ENCODE data around the gene ARHGAP19.

ARHGAP19 gene

GRCh38 chr10:97325754-97326153 lies 33.3 kb upstream of the ARHGAP19 start:
- no peak overlapping the region for H2AFZ ChIP-seq (ENCODE audit: low read depth, low read length)
- H3K79me2 ChIP-seq (ENCODE audit: insufficient read depth, low read length) = no peaks in the 10 kb centered on the region
- no peaks in the 10 kb centered on the region for H3K9me3 ChIP-seq (ENCODE audit: insufficient read depth, low read length, severe bottlenecking)
- DNase-seq (no peak), ATAC-seq (ENCODE audit: insufficient read depth, low read depth) (no peak)
- peaks cover 3% of the 10 kb centered on the region for H3K4me1 ChIP-seq (ENCODE audit: insufficient read depth, low read length)
- peaks cover 10% of the 10 kb centered on the region for H4K20me1 ChIP-seq (ENCODE audit: insufficient read depth, low read length)
- H3K4me3 ChIP-seq (ENCODE audit: low read depth in 1 of 2, low read length in 2 of 2) = no peak overlapping the region
- peaks cover 6% of the 10 kb centered on the region; the same call in 1 of the 2 replicates for H3K36me3 ChIP-seq (ENCODE audit: insufficient read depth, low read length)
- no peak overlapping the region for H3K4me2 ChIP-seq (ENCODE audit: insufficient read depth, low read length)
- no peaks in the 10 kb centered on the region for H3K27me3 ChIP-seq (ENCODE audit: insufficient read depth, low read length, poor library complexity)
- no peak for TF ChIP-seq EZH2 (IDR thresholded peaks at IDR 0.05; ENCODE audit: borderline replicate concordance, low read depth, low read length, severe bottlenecking)
- TF ChIP-seq CTCF (IDR thresholded peaks at IDR 0.05; ENCODE audit: borderline replicate concordance, extremely low read depth, low read length, poor library complexity, severe bottlenecking) = no peak
- H3K9ac ChIP-seq (ENCODE audit: low read depth, low read length) = no peak overlapping the region
- no peak overlapping the region for H3K27ac ChIP-seq (ENCODE audit: low read length)

GRCh38 chr10:97323501-97323900 lies 31.1 kb upstream of the ARHGAP19 start:
- Histone ChIP-seq H3K27me3 (ENCODE audit: insufficient read depth, low read length, poor library complexity) (peaks cover 4% of the 10 kb centered on the region), H4K20me1 (ENCODE audit: insufficient read depth, low read length) (peaks cover 3% of the 10 kb centered on the region; the same call in 1 of the 2 replicates), H3K4me2 (ENCODE audit: insufficient read depth, low read length) (no peak overlapping the region), H3K9me3 (ENCODE audit: insufficient read depth, low read length, severe bottlenecking) (no peaks in the 10 kb centered on the region), H3K36me3 (ENCODE audit: insufficient read depth, low read length) (no peaks in the 10 kb centered on the region), H3K4me1 (ENCODE audit: insufficient read depth, low read length) (peaks cover 17% of the 10 kb centered on the region), H3K27ac (ENCODE audit: low read length) (no peak overlapping the region), H2AFZ (ENCODE audit: low read depth, low read length) (no peak overlapping the region), H3K9ac (ENCODE audit: low read depth, low read length) (no peak overlapping the region), H3K4me3 (ENCODE audit: low read depth in 1 of 2, low read length in 2 of 2) (no peak overlapping the region), H3K79me2 (ENCODE audit: insufficient read depth, low read length) (0 out of 2 replicates have a peak, but pooled peaks cover 3% of the 10 kb centered on the region)
- TF ChIP-seq EZH2 (IDR thresholded peaks at IDR 0.05; ENCODE audit: borderline replicate concordance, low read depth, low read length, severe bottlenecking) (no peak), CTCF (IDR thresholded peaks at IDR 0.05; ENCODE audit: borderline replicate concordance, extremely low read depth, low read length, poor library complexity, severe bottlenecking) (no peak)
- DNase-seq = no peak
- no peak for ATAC-seq (ENCODE audit: insufficient read depth, low read depth)

DNA sequence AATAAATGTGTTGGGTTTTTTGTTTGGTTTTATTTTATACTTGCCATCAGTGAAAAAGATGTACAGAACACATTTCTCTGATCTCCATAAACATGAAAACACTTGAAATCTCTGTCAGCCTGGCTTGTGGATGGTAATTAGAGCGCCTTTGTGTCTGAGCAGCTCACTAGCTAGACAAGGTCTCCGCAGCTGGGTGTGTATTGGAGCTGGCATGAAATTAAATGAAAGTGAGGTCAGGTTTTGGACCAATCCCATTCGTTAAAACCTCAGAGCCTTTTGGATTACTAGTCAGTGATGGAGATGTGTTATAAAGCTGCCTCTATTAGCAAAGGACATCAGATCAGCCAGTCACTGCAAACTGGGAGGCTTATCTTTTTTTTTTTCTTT lies 29.4 kb upstream of the ARHGAP19 start:
- Histone ChIP-seq H4K20me1 (ENCODE audit: insufficient read depth, low read length) (0 out of 2 replicates have a peak, but pooled peaks cover 3% of the 10 kb centered on the region), H3K4me1 (ENCODE audit: insufficient read depth, low read length) (peaks cover 23% of the 10 kb centered on the region), H3K4me3 (ENCODE audit: low read depth in 1 of 2, low read length in 2 of 2) (no peak overlapping the region), H2AFZ (ENCODE audit: low read depth, low read length) (no peak overlapping the region), H3K9me3 (ENCODE audit: insufficient read depth, low read length, severe bottlenecking) (no peaks in the 10 kb centered on the region), H3K79me2 (ENCODE audit: insufficient read depth, low read length) (0 out of 2 replicates have a peak, but pooled peaks cover 3% of the 10 kb centered on the region), H3K27ac (ENCODE audit: low read length) (no peak overlapping the region), H3K36me3 (ENCODE audit: insufficient read depth, low read length) (no peaks in the 10 kb centered on the region), H3K9ac (ENCODE audit: low read depth, low read length) (no peak overlapping the region), H3K27me3 (ENCODE audit: insufficient read depth, low read length, poor library complexity) (peaks cover 4% of the 10 kb centered on the region), H3K4me2 (ENCODE audit: insufficient read depth, low read length) (no peak overlapping the region)
- no peak for TF ChIP-seq EZH2 (IDR thresholded peaks at IDR 0.05; ENCODE audit: borderline replicate concordance, low read depth, low read length, severe bottlenecking)
- no peak for TF ChIP-seq CTCF (IDR thresholded peaks at IDR 0.05; ENCODE audit: borderline replicate concordance, extremely low read depth, low read length, poor library complexity, severe bottlenecking)
- DNase-seq = no peak
- no peak for ATAC-seq (ENCODE audit: insufficient read depth, low read depth)
